Activated naive CD8-positive, alpha-beta T cell treated with anti-CD3 and anti-CD28 coated beads for 36 hours (primary cell): ENCODE measurements around the gene MED20. TPM values are rescaled to one million over a fixed set of nuclear protein-coding genes. Genes with fewer than 3 reads are reported as not detected.

Experiments
- DNase-seq: peaks from one replicate; pipeline ENCODE4 v3.0.0; 2021
- H3K27ac Mint-ChIP-seq: one replicate; pipeline ENCODE4 v1.8.0; 2022; ENCODE audit warnings: mild to moderate bottlenecking, moderate library complexity, mixed read lengths
- H3K27me3 Mint-ChIP-seq: one replicate; pipeline ENCODE4 v1.8.0; 2022; ENCODE audit warnings: mild to moderate bottlenecking, mixed read lengths
- H3K36me3 Mint-ChIP-seq: one replicate; pipeline ENCODE4 v1.8.0; 2021; ENCODE audit warnings: mild to moderate bottlenecking, mixed read lengths
- H3K4me1 Mint-ChIP-seq: one replicate; pipeline ENCODE4 v1.8.0; 2021; ENCODE audit warnings: mixed read lengths
- H3K4me3 Mint-ChIP-seq: one replicate; pipeline ENCODE4 v1.8.0; 2022; ENCODE audit warnings: mild to moderate bottlenecking, moderate library complexity, mixed read lengths
- H3K9me3 Mint-ChIP-seq: one replicate; pipeline ENCODE4 v1.8.0; 2022; ENCODE audit warnings: mixed read lengths
- total RNA-seq, 2 experiments: library from RNA; stranded (reverse); gene quantifications; one replicate each; pipeline ENCODE4 v1.2.3, GENCODE V29; 2021

Gene MED20
- total RNA-seq, 2 experiments from 2014 or later = 19.8 to 22.3 TPM

DNA sequence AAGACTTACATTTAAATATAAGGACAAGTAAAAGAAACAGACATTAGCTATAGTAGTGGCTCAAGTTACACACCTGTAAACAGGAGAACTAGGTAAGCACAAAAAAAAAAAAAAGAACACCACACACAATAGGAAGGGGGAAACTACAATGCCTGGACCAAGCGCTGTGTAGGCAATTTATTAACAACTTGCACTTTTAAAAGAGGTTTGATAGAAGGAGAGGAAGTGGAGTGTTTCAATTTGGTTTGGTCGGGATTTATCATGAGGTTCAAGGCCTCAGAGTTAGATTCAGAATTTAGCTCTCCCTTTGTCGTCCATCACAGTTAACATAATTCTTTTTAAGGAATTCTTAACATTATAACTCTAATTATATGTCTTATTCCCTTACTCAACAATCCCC lies 24.7 kb downstream of the MED20 start:
- Mint-ChIP-seq H3K4me3 (peak overlapping the region; percentile 86), H3K27ac (peak overlapping the region; percentile 89), H3K27me3 (no peaks in the 10 kb centered on the region), H3K36me3 (no peaks in the 10 kb centered on the region), H3K9me3 (no peaks in the 10 kb centered on the region), H3K4me1 (peaks cover 8% of the 10 kb centered on the region)
- no peak for DNase-seq

DNA sequence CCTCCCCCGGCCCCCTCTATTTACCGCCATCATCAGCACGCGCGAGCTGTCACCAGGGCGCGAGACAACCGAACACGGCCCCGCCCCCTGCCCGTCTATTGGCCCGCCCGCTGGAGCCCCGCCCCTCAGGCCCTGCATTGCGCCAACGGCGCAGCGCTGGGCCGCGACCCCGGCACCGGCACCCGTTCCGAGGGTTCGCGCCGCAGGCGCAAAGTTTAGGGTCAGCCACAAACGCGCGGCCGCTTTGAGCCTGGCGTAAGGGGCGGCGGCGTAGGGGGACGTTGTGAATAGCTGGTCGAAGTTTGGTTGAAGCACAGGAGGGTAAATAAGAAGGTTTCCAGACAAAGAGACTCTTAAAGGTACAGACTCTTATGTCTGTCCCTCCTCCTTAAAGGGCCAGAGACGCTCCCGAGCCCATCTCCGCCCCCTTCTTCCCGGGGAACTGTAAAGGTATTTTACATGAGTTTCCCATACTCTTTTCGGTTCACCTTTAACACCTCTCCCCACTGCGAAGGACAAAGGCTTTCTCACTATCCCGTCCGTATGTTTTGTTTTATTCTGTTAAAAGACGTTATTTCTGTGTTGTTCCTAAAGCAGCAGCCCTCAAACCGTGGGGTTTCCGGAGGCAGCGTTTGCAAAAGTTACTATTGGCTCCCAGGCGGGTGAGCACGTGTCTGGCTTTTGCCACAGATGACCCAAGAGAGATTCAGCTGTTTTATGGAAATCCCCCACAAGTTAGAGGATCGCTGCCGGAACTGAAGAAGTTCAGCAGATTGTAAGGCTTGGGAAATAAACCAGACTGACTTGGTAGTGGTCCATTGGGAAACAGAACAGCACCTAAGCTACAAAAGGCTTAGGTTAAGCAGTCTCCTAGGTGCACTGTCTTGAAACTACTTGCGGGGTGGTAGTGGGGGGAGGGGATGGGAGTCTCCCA lies 25.4 kb downstream of the MED20 start, which contains the start of gene USP49:
TSS of gene USP49 (minus strand) at position 76 of the 934 bp plus-strand sequence. CDS start 88,392 bp downstream, outside the sequence.
- Mint-ChIP-seq H3K27me3 (no peaks in the 10 kb centered on the region), H3K4me3 (peak within 1 kb of the TSS; percentile 86), H3K9me3 (no peaks in the 10 kb centered on the region), H3K36me3 (no peaks in the 10 kb centered on the region), H3K27ac (peak within 1 kb of the TSS; percentile 89), H3K4me1 (peaks cover 8% of the 10 kb centered on the region)
- peak; percentile 92 for DNase-seq

DNA sequence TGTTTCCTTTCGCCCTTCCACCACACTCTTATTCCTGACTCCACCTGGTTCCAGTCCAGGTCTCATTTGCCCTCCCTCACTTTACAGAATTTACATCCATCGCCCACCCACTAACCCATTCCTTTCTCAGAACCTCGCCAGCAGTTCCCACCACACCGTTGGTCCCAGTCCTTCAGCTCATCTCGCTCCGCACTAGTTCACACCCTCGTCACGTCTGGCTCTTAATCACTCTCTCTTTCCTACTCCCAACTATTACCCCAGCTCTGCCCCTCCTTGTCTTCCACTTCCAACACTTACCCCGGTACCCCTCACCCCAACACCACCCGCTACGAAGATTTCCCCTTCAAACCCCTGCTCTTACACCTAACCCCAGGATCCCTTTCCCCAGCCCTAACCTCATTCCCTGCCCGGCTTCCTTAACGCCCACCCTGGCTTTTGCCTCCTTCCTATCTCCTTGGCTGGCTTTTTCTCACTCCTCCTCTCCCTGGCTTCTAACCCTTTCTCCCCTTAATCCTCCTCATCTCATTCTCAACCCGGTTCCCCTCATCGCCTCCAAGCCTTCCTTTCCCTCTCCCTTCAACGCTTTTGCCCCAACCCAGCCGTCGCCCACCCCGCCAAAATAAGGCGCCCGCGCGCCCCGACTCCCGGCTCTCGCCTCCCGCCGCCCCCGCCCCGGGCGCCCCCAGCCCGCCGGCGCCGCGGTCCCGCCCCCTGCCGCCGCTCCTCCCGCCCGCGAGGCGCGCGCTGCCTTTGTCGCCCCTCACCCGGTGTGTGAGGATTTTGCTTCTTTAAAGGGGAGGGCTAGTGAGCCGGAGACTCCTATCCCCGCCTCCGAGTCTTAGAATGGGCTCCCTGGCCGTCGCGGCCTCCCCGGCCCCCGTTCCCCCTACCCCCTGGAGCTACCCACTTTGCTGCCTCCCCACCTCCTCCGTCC lies 26.3 kb downstream of the MED20 start:
- Mint-ChIP-seq H3K36me3 (no peaks in the 10 kb centered on the region), H3K27me3 (no peaks in the 10 kb centered on the region), H3K9me3 (no peaks in the 10 kb centered on the region), H3K4me1 (peaks cover 8% of the 10 kb centered on the region), H3K4me3 (peak overlapping the region; percentile 86), H3K27ac (peak overlapping the region; percentile 89)
- peak; percentile 55 for DNase-seq

DNA sequence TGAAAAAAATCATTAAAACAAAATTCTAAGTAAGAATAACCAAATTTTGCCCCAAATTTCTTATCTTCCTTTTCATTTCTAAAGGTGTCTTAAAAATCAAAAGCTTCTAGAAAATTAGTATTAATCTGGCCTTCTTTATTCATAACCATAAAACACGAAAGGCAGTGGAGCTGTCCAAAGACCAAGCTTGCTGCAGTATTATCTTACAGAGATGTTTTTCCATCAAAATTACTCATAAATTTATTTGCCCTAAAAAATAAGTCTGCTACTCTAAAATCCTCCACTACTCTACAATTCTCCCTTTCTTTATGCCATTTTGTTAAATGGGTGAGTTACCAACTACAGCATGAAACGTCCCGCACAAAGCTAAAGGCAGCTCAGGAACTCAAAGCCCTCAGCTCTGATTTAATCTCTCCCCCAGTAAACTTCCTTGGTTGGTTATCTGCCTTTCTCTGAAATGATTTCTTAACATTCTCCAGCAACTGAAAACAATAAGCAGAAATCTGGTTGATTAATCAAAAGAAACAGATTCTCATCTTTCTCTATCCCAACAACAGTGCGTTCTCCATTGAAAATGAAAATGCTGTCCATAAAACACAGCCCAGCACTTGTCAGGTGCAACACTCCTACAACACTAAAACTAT lies 27.9 kb downstream of the MED20 start:
- H3K4me3 Mint-ChIP-seq = no peak overlapping the region
- no peaks in the 10 kb centered on the region for H3K9me3 Mint-ChIP-seq

DNA sequence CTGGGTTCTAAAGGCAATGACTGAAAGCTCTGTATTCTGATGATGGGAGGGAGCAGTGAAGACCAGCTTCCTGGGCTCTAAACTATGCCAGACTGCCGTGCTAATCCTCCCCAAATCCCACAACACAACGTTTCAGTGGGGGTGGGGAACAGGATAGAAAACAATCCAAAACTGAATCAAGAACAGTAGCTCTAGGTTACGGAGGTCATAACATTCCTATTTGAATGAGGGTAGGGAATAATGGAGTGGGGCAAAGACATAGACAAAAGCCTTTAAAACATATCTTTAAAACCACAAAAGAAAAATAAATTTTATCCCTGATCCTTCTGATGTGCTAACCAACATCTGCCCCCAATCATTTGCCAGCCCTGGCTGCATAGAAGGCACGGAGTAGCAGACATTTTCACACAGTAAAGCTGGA lies 33.6 kb downstream of the MED20 start:
- DNase-seq = no peak
- H3K27me3 Mint-ChIP-seq = no peaks in the 10 kb centered on the region
- H3K27ac Mint-ChIP-seq = no peak overlapping the region
- no peak overlapping the region for H3K4me3 Mint-ChIP-seq
- no peaks in the 10 kb centered on the region for H3K4me1 Mint-ChIP-seq
- H3K9me3 Mint-ChIP-seq = no peaks in the 10 kb centered on the region
- no peaks in the 10 kb centered on the region for H3K36me3 Mint-ChIP-seq

More for the DNA sequence above, 27.9 kb downstream of the MED20 start:
- Mint-ChIP-seq H3K4me1 (peaks cover 8% of the 10 kb centered on the region), H3K36me3 (no peaks in the 10 kb centered on the region), H3K27me3 (no peaks in the 10 kb centered on the region), H3K27ac (no peak overlapping the region)
- DNase-seq = no peak

DNA sequence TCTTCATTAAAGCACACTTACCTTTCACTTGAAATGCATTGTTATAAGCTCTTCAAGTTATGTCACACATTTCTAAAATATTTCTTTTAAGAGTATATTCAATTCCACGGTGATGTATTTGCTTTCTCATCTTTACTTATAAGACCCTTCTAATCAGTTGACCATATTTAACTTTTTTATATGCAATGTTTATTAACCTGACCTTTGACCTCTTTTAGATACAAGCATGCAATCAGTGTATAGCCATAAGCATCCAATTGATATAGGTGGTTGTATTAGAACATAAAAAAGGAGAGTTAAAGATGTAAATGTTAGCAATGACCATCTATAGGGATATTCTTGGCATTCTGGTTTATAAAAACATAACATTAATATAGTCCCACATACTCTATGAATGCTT lies 35.0 kb downstream of the MED20 start:
- Mint-ChIP-seq H3K4me1 (no peaks in the 10 kb centered on the region), H3K27ac (no peak overlapping the region), H3K9me3 (no peaks in the 10 kb centered on the region), H3K4me3 (no peak overlapping the region), H3K27me3 (no peaks in the 10 kb centered on the region), H3K36me3 (no peaks in the 10 kb centered on the region)
- DNase-seq = no peak

DNA sequence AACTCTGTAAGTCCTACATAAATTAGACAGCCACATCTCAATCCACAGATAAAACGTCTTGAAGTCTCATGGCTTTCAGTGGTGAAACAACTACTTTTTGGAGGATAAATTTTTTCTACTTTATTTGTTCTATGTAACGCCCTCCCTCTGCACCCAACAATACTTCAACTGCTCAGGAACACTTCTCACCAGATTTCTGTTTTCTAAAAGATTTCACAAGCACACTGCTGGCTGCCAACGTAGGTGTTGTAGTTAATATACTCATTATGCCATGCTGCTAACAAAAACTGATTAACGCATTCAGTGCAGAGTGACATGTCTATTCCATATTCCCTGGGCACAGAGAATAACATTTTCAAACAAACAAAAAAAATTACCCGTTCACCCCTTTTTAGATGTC lies 36.0 kb downstream of the MED20 start:
- no peak for DNase-seq
- Mint-ChIP-seq H3K27ac (no peak overlapping the region), H3K36me3 (no peaks in the 10 kb centered on the region), H3K4me3 (no peak overlapping the region), H3K27me3 (no peaks in the 10 kb centered on the region), H3K4me1 (no peaks in the 10 kb centered on the region), H3K9me3 (no peaks in the 10 kb centered on the region)

DNA sequence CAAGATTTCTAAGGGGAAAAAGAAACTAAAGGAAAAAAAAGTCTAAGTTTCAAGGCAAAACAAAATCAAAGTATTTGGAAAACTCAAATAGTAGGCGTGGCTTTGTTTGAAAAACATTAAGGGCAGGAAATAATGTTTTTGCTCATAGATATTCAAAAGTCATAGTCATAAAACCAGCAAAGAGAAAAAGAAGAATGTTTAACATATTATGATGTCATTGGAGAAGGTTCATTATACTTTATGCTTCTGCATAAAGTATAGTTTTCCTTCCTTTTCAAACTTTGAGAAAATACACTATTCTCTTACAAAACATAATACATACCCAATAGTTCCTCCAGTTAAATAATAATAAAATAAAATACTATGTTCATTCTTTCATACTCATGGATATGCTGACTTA lies 39.4 kb downstream of the MED20 start:
- DNase-seq = no peak
- Mint-ChIP-seq H3K36me3 (no peaks in the 10 kb centered on the region), H3K4me1 (no peaks in the 10 kb centered on the region), H3K4me3 (no peak overlapping the region), H3K27me3 (no peaks in the 10 kb centered on the region), H3K27ac (no peak overlapping the region), H3K9me3 (no peaks in the 10 kb centered on the region)

DNA sequence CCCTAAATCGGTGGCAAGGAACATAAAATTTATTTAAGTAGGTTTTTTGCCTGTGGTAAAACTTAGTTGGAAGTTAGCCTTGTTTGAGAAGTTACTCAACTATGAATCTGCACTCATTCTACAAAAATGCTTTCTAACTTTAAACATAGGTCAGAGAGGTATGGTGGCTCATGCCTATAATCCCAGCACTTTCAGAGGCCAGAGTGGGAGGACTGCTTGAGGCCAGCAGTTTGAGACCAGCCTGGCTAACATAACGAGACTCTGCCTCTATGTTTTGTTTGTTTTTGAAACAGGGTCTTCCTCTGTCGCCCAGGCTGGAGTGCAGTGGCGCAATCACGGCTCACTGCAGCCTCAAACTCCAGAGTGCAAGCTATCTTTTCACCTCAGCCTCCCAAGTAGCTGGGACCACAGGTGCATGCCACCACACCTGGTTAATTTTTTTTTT lies 42.0 kb downstream of the MED20 start:
- H3K27me3 Mint-ChIP-seq = no peaks in the 10 kb centered on the region

DNA sequence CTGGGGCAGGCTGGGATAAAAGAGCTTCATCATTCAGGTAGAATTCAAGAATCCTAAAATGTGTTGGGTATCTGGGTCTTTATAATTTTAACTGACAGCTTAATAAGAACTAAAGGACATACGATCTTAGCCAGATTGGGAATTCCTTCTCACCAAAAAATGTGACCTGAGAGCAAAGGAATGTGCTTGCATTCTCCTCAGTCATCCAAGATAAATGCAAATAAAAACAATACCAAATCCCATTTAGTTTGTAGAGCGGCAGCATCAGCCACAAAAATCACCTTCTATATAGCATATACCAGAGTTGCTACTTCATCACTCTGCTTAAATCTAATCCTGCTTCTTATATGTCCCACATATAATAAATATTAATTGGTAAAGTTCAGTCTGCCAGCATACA lies 42.7 kb downstream of the MED20 start:
- DNase-seq = no peak
- Mint-ChIP-seq H3K4me3 (no peak overlapping the region), H3K4me1 (no peaks in the 10 kb centered on the region), H3K27me3 (no peaks in the 10 kb centered on the region), H3K36me3 (no peaks in the 10 kb centered on the region), H3K9me3 (no peaks in the 10 kb centered on the region), H3K27ac (no peak overlapping the region)

More for the DNA sequence above, 42.0 kb downstream of the MED20 start:
- H3K4me3 Mint-ChIP-seq = no peak overlapping the region
- no peak for DNase-seq
- H3K27ac Mint-ChIP-seq = no peak overlapping the region
- H3K9me3 Mint-ChIP-seq = no peaks in the 10 kb centered on the region
- H3K4me1 Mint-ChIP-seq = no peaks in the 10 kb centered on the region
- H3K36me3 Mint-ChIP-seq = no peaks in the 10 kb centered on the region

DNA sequence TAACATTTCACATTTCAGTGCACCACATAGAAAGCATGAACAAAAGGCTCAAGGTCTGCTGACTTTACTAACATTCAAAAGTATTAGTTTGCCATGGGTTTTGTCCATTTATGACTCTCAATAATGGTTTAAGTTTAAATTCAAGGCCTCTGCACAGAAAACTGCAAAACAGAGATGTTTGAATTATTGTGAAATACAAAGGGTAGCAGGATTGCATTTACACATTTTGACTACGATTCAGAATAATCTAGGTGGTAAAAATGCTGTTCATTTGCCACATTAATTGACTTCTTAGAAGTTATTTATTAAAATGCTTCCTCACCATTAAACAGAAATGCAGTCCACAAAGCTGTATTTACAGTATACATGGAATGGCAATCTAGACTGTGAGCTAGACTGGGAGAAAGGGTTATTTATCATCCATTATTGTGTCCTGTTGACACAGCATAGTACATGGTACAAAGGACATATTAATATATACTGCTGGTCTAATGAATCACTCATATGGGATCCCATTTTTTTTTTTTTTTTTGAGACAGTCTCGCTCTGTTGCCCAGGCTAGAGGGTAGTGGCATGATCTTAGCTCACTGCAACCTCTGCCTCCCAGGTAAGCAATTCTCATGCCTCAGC lies 43.8 kb downstream of the MED20 start:
- no peaks in the 10 kb centered on the region for H3K27me3 Mint-ChIP-seq
- H3K27ac Mint-ChIP-seq = no peak overlapping the region
- DNase-seq = no peak
- no peaks in the 10 kb centered on the region for H3K9me3 Mint-ChIP-seq
- H3K4me3 Mint-ChIP-seq = no peak overlapping the region
- no peaks in the 10 kb centered on the region for H3K4me1 Mint-ChIP-seq
- no peaks in the 10 kb centered on the region for H3K36me3 Mint-ChIP-seq

DNA sequence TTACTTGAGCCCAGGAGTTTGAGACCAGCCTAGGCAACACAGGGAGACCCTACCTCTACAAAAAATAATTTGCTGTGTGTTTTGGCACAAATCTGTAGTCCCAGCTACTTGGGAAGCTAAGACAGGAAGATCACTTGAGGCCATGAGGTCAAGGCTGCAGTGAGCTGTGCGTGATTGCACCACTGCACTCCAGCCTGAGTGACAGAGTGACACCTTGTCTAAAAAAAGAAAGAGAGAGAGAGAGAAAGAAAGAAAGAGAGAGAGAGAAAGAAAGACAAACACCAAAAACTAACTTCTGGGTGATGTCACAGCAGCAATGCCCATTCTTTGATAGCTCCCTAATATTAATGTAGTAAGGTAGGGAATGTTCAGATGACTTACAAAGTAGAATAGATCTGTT lies 46.2 kb downstream of the MED20 start:
- no peak for DNase-seq
- H3K9me3 Mint-ChIP-seq = no peaks in the 10 kb centered on the region
- H3K27ac Mint-ChIP-seq = no peak overlapping the region
- no peaks in the 10 kb centered on the region for H3K4me1 Mint-ChIP-seq
- no peaks in the 10 kb centered on the region for H3K27me3 Mint-ChIP-seq
- H3K36me3 Mint-ChIP-seq = no peaks in the 10 kb centered on the region
- H3K4me3 Mint-ChIP-seq = no peak overlapping the region

DNA sequence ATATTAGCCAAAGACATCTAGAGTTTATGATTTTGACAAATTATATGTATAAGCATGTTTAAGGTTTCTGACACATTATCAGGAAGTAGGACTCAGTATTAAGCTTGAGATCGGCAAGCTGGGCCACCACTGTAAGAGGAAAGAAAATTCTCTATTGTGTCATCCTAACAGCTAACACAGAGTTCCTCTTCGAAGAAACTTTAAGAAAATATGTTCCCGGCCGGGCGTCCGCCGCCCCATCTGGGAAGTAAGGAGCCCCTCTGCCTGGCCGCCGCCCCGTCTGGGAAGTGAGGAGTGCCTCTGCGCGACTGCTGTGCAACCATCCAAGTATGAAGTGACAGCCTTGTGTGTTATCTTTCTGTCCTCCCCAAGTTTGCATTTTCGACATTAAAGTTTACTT lies 48.8 kb downstream of the MED20 start:
- no peak overlapping the region for H3K27ac Mint-ChIP-seq
- H3K4me3 Mint-ChIP-seq = no peak overlapping the region
- H3K4me1 Mint-ChIP-seq = no peaks in the 10 kb centered on the region
- no peaks in the 10 kb centered on the region for H3K36me3 Mint-ChIP-seq
- no peak for DNase-seq
- H3K9me3 Mint-ChIP-seq = no peaks in the 10 kb centered on the region
- H3K27me3 Mint-ChIP-seq = no peaks in the 10 kb centered on the region

DNA sequence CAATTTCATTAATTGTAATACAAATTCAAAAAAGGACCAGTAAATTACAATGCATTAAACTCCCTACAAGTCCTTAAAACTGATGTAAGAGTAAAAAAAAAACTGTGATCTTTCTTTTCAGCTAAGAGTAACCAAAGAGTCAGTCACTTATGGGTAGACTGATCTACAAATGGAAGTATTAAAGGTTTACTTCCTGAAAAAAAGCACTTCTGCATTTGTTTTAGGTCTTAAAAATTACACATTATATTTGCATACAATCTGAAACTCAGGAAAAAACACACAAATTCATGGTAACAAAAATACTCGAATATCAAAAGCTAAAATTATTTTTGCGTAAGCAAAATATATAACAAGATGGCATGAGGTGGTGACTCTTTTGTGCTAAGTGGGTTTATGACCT lies 49.2 kb downstream of the MED20 start:
- no peak for DNase-seq
- Mint-ChIP-seq H3K9me3 (no peaks in the 10 kb centered on the region), H3K4me1 (no peaks in the 10 kb centered on the region), H3K4me3 (no peak overlapping the region), H3K27me3 (no peaks in the 10 kb centered on the region), H3K27ac (no peak overlapping the region), H3K36me3 (no peaks in the 10 kb centered on the region)
